Pulmonary artery endothelial cell (primary cell): Measurements from ENCODE around the gene COL17A1. TPM values are rescaled to one million over a fixed set of nuclear protein-coding genes. Genes with fewer than 3 reads are reported as not detected.

Experiments used
- DNase-seq: peaks from one replicate; pipeline ENCODE4 v3.0.0-alpha.2; 2011; ENCODE audit warnings: low read depth, low spot score
- total RNA-seq: library from RNA; depleted of rRNA; stranded (reverse); fragments of >200 nt; gene quantifications from 2 replicates; pipeline ENCODE4 v1.2.3, GENCODE V29; 2014

Gene COL17A1
- total RNA-seq, 1 donor from 2014 or later = 2.2 TPM

GRCh38 chr10:103990531-103990930, 95.1 kb downstream of the COL17A1 start:
- DNase-seq = no peak

- no peak for DNase-seq
Observed at GRCh38 chr10:103990121-103990520, 95.6 kb downstream of the COL17A1 start.

- DNase-seq = no peak
Observed at GRCh38 chr10:103986360-103986759, 99.3 kb downstream of the COL17A1 start.

GRCh38 chr10:103985726-103986125, 100.0 kb downstream of the COL17A1 start:
- no peak for DNase-seq

GRCh38 chr10:103983367-103983911, 102.2 kb downstream of the COL17A1 start:
- no peak for DNase-seq

GRCh38 chr10:103982639-103983038, 103.0 kb downstream of the COL17A1 start:
- DNase-seq = no peak

Other genes with a start within 250 kb of the COL17A1 start
- gene SH3PXD2A, start 230.3 kb downstream of the COL17A1 start, total RNA-seq = 5.7 and 6.3 TPM in 2 replicates
- 27.5 and 30.9 TPM in 2 replicates for gene STN1, start 167.7 kb downstream of the COL17A1 start, total RNA-seq
- 66.8 and 67.3 TPM in 2 replicates for gene SLK, start 118.7 kb downstream of the COL17A1 start, total RNA-seq
- gene SFR1, start 36.3 kb upstream of the COL17A1 start, total RNA-seq = 10.3 and 13.3 TPM in 2 replicates
- 0.07 TPM in 2 replicates for gene CFAP43, start 146.5 kb upstream of the COL17A1 start, total RNA-seq
- 144 and 229 TPM in 2 replicates for gene GSTO1, start 169.0 kb upstream of the COL17A1 start, total RNA-seq
- 0.25 and 0.33 TPM in 2 replicates for gene GSTO2, start 183.3 kb upstream of the COL17A1 start, total RNA-seq